CD4-positive, alpha-beta T cell treated with Interleukin-17A for 4 hours (primary cell): Measurements from ENCODE around the gene TMEM33.

Experiments used
- DNase-seq: peaks from one replicate; pipeline ENCODE4 v3.0.0-alpha.2; 2020; ENCODE audit warnings: mixed read lengths

Gene TMEM33

GRCh38 chr4:42008011-42008786 is 73.0 kb downstream of the TMEM33 start:
- DNase-seq, result no peak
